Thyroid gland (tissue), 4 donors: ENCODE measurements around the gene SHROOM3.

ENCODE experiments used
- POLR2A ChIP-seq, 2 donors: fragments of 450-650 bp; IDR thresholded peaks; one replicate each; pipeline ENCODE4 v1.6.1; 2017; ENCODE audit warnings: antibody characterized with exemption in 2 of 2, mild to moderate bottlenecking in 2 of 2, moderate library complexity in 1 of 2
- TF ChIP-seq, protein P1 (sequence below), 6 experiments: fragments of 200-600 bp in 3 of 6; fragments of 450-650 bp in 3 of 6; sonication (generic) in 3 of 6; IDR thresholded peaks; one replicate each; pipeline ENCODE4 v1.5.1; 2016 to 2019; ENCODE audit warnings: antibody characterized with exemption in 6 of 6, mild to moderate bottlenecking in 2 of 6, inconsistent platforms in 1 of 6, moderate library complexity in 1 of 6

GRCh38 chr4:76658231-76659102, 223.4 kb downstream of the SHROOM3 start:
- no peak for TF ChIP-seq POLR2A (IDR thresholded peaks at IDR 0.05)
- TF ChIP-seq, protein P1, sequence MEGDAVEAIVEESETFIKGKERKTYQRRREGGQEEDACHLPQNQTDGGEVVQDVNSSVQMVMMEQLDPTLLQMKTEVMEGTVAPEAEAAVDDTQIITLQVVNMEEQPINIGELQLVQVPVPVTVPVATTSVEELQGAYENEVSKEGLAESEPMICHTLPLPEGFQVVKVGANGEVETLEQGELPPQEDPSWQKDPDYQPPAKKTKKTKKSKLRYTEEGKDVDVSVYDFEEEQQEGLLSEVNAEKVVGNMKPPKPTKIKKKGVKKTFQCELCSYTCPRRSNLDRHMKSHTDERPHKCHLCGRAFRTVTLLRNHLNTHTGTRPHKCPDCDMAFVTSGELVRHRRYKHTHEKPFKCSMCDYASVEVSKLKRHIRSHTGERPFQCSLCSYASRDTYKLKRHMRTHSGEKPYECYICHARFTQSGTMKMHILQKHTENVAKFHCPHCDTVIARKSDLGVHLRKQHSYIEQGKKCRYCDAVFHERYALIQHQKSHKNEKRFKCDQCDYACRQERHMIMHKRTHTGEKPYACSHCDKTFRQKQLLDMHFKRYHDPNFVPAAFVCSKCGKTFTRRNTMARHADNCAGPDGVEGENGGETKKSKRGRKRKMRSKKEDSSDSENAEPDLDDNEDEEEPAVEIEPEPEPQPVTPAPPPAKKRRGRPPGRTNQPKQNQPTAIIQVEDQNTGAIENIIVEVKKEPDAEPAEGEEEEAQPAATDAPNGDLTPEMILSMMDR (IDR thresholded peaks at IDR 0.05): no peak
